Endothelial cell (in vitro differentiated cells): ENCODE data around the gene CD79A. TPM values are rescaled to one million over a fixed set of nuclear protein-coding genes. Genes with fewer than 3 reads are reported as not detected.

Experiments used
- DNase-seq: peaks from one replicate; pipeline ENCODE4 v3.0.0; 2021; ENCODE audit warnings: low spot score
- H3K27ac Mint-ChIP-seq: one replicate; pipeline ENCODE4 v1.8.0; 2021; ENCODE audit warnings: mixed read lengths, inconsistent platforms; ENCODE audit not compliant: unreplicated experiment
- H3K27me3 Mint-ChIP-seq: one replicate; pipeline ENCODE4 v1.8.0; 2021; ENCODE audit warnings: mild to moderate bottlenecking, moderate library complexity, mixed read lengths, inconsistent platforms; ENCODE audit not compliant: unreplicated experiment
- H3K36me3 Mint-ChIP-seq: one replicate; pipeline ENCODE4 v1.8.0; 2021; ENCODE audit warnings: mild to moderate bottlenecking, low read depth, mixed read lengths, inconsistent platforms; ENCODE audit not compliant: unreplicated experiment
- H3K4me1 Mint-ChIP-seq: one replicate; pipeline ENCODE4 v1.8.0; 2021; ENCODE audit warnings: mild to moderate bottlenecking, mixed read lengths, inconsistent platforms; ENCODE audit not compliant: unreplicated experiment
- H3K4me3 Mint-ChIP-seq: one replicate; pipeline ENCODE4 v1.8.0; 2021; ENCODE audit warnings: mild to moderate bottlenecking, mixed read lengths, inconsistent platforms; ENCODE audit not compliant: unreplicated experiment
- H3K9me3 Mint-ChIP-seq: one replicate; pipeline ENCODE4 v1.8.0; 2021; ENCODE audit warnings: mixed read lengths, inconsistent platforms; ENCODE audit not compliant: unreplicated experiment
- CTCF ChIP-seq: fragments of 200-600 bp; sonication (generic); IDR thresholded peaks from one replicate; pipeline ENCODE4 v1.5.0; 2021; ENCODE audit warnings: antibody characterized with exemption; ENCODE audit not compliant: unreplicated experiment
- total RNA-seq: library from RNA; stranded (reverse); fragmentation: NEBNext Ultra II Directional; extraction: Animal tissue kit (Norgen Biotek cat#: 25700); gene quantifications from one replicate; pipeline ENCODE4 v1.2.1, GENCODE V29; 2021; ENCODE audit not compliant: unreplicated experiment

CD79A gene
- total RNA-seq, 1 donor from 2014 or later: 1.1 TPM

- no peak for DNase-seq
- H3K4me1 Mint-ChIP-seq: peaks cover 39% of the 10 kb centered on the region
- peaks cover 49% of the 10 kb centered on the region for H3K36me3 Mint-ChIP-seq
- peaks cover 26% of the 10 kb centered on the region for H3K27me3 Mint-ChIP-seq
- TF ChIP-seq CTCF: no peak
- H3K27ac Mint-ChIP-seq: peak overlapping the region; percentile 72
- no peaks in the 10 kb centered on the region for H3K9me3 Mint-ChIP-seq
- peak overlapping the region; percentile 97 for H3K4me3 Mint-ChIP-seq
Measured at GRCh38 chr19:41861846-41862245, 15.2 kb upstream of the CD79A start.

GRCh38 chr19:41862445-41862986, 14.6 kb upstream of the CD79A start:
- H3K4me3 Mint-ChIP-seq: peak overlapping the region; percentile 39
- H3K27me3 Mint-ChIP-seq: peaks cover 24% of the 10 kb centered on the region
- no peaks in the 10 kb centered on the region for H3K9me3 Mint-ChIP-seq
- peaks cover 39% of the 10 kb centered on the region for H3K4me1 Mint-ChIP-seq
- H3K27ac Mint-ChIP-seq: peak overlapping the region; percentile 57
- peaks cover 49% of the 10 kb centered on the region for H3K36me3 Mint-ChIP-seq
- no peak for TF ChIP-seq CTCF
- DNase-seq: no peak

- H3K4me3 Mint-ChIP-seq: peak overlapping the region; percentile 82
- no peaks in the 10 kb centered on the region for H3K9me3 Mint-ChIP-seq
- H3K36me3 Mint-ChIP-seq: peaks cover 56% of the 10 kb centered on the region
- H3K4me1 Mint-ChIP-seq: peaks cover 44% of the 10 kb centered on the region
- peak overlapping the region; percentile 68 for H3K27ac Mint-ChIP-seq
- no peak for TF ChIP-seq CTCF
- DNase-seq: no peak
- H3K27me3 Mint-ChIP-seq: peaks cover 25% of the 10 kb centered on the region
Measured at GRCh38 chr19:41863209-41863931, 13.7 kb upstream of the CD79A start.

- Mint-ChIP-seq H3K36me3 (peaks cover 57% of the 10 kb centered on the region), H3K27me3 (peaks cover 23% of the 10 kb centered on the region), H3K4me1 (peaks cover 42% of the 10 kb centered on the region), H3K9me3 (no peaks in the 10 kb centered on the region), H3K4me3 (peak overlapping the region; percentile 63), H3K27ac (peak overlapping the region; percentile 70)
- TF ChIP-seq CTCF: no peak
- DNase-seq: no peak
Measured at GRCh38 chr19:41864374-41864773, 12.7 kb upstream of the CD79A start.

- Mint-ChIP-seq H3K4me3 (no peak overlapping the region), H3K9me3 (no peaks in the 10 kb centered on the region), H3K27ac (peak overlapping the region; percentile 8), H3K27me3 (peaks cover 15% of the 10 kb centered on the region), H3K4me1 (peaks cover 41% of the 10 kb centered on the region), H3K36me3 (peaks cover 57% of the 10 kb centered on the region)
- no peak for DNase-seq
- no peak for TF ChIP-seq CTCF
Measured at GRCh38 chr19:41866284-41866683, 10.8 kb upstream of the CD79A start.
